Measurements from ENCODE around the gene CCDC117.
"Not testable (repeated sequence)": the region's sequence is repeated elsewhere in the genome, so short reads cannot be mapped to it uniquely, and the experiment has no call there.

The CCDC117 gene

GRCh38 chr22:28798810-28799605, 26.5 kb downstream of the CCDC117 start:
- intact Hi-C loops (cut with DNase I): no loop called here
- peak in 8 of 42 donors; percentile 9 to 49 (median 17) for DNase-seq

GRCh38 chr22:28799606-28800307, 27.3 kb downstream of the CCDC117 start:
- DNase-seq: peak in 39 of 42 donors; percentile 8 to 77 (median 50)
- intact Hi-C loops (cut with DNase I): no loop called here

- DNase-seq: peak; percentile 87 to 97 (median 94)
- intact Hi-C loops (cut with DNase I): no loop called here
Observed at GRCh38 chr22:28800308-28801041, 28.0 kb downstream of the CCDC117 start, which contains the start of gene XBP1. Gene XBP1, minus strand, starts transcription at chr22:28800569.

- intact Hi-C loops (cut with DNase I): no loop called here
- DNase-seq: no peak
Observed at GRCh38 chr22:28801845-28802594, 29.5 kb downstream of the CCDC117 start.

- intact Hi-C loops (cut with DNase I): no loop called here
Observed at GRCh38 chr22:28802595-28803123, 30.2 kb downstream of the CCDC117 start.

GRCh38 chr22:28805426-28805825, 32.9 kb downstream of the CCDC117 start:
- DNase-seq; intact Hi-C loops (cut with DNase I): not testable (repeated sequence)

More at GRCh38 chr22:28802595-28803123, 30.2 kb downstream of the CCDC117 start:
- no peak for DNase-seq

- no peak for DNase-seq
- intact Hi-C loops (cut with DNase I): no loop called here
Observed at GRCh38 chr22:28808716-28809355, 36.3 kb downstream of the CCDC117 start.

- DNase-seq: peak in 11 of 42 donors; percentile 10 to 37 (median 24)
- intact Hi-C loops (cut with DNase I): no loop called here
Observed at GRCh38 chr22:28810821-28811491, 38.5 kb downstream of the CCDC117 start.

- no peak for DNase-seq
- intact Hi-C loops (cut with DNase I): no loop called here
Observed at GRCh38 chr22:28812516-28812915, 40.0 kb downstream of the CCDC117 start.

- DNase-seq: peak in 6 of 42 donors; percentile 10 to 52 (median 20)
- intact Hi-C loops (cut with DNase I): no loop called here
Observed at GRCh38 chr22:28813772-28814518, 41.5 kb downstream of the CCDC117 start.

GRCh38 chr22:28815111-28815510, 42.6 kb downstream of the CCDC117 start:
- DNase-seq: no peak

GRCh38 chr22:28815729-28816128, 43.2 kb downstream of the CCDC117 start:
- DNase-seq: no peak

More at GRCh38 chr22:28815111-28815510, 42.6 kb downstream of the CCDC117 start:
- intact Hi-C loops (cut with DNase I): no loop called here

GRCh38 chr22:28817064-28817463, 44.6 kb downstream of the CCDC117 start:
- DNase-seq: no peak
- intact Hi-C loops (cut with DNase I): no loop called here

More at GRCh38 chr22:28815729-28816128, 43.2 kb downstream of the CCDC117 start:
- intact Hi-C loops (cut with DNase I): no loop called here

- intact Hi-C loops (cut with DNase I): no loop called here
- peak in 3 of 42 donors; percentile 27 to 56 (median 40) for DNase-seq
Observed at GRCh38 chr22:28817919-28818859, 45.7 kb downstream of the CCDC117 start.

- no peak for DNase-seq
- intact Hi-C loops (cut with DNase I): no loop called here
Observed at GRCh38 chr22:28819253-28820096, 47.0 kb downstream of the CCDC117 start.

Measured in head of caudate nucleus (tissue), 42 donors.